ENCODE results near the gene PYGO2. TPM values are rescaled to one million over a fixed set of nuclear protein-coding genes. Genes with fewer than 3 reads are reported as not detected.

The PYGO2 gene
- total and polyA plus RNA-seq, 12 donors: 26.2 to 61.1 (median 38.7) TPM

GRCh38 chr1:154992721-154993571, 31.4 kb upstream of the PYGO2 start:
- no peak overlapping the region for H3K4me3 ChIP-seq
- TF ChIP-seq POLR2A (IDR thresholded peaks at IDR 0.05): no peak
- no peak for TF ChIP-seq CTCF (IDR thresholded peaks at IDR 0.05)
- peaks cover 0 to 6% of the 10 kb centered on the region in 2 donors for H3K36me3 ChIP-seq (replicated peaks in 1 of 2)
- intact Hi-C loops (cut with DNase I): no loop called here
- WGBS, 4 donors: 69 to 80% (median 74%) methylated on average over 13 to 14 of the region's 14 CpGs
- no peaks in the 10 kb centered on the region for H3K27me3 ChIP-seq
- H3K4me1 ChIP-seq (replicated peaks in 1 of 2): peaks cover 0 to 3% of the 10 kb centered on the region in 2 donors
- no peak overlapping the region for H3K27ac ChIP-seq
- DNase-seq: peak in 1 of 7 donors; percentile 30
- H3K9me3 ChIP-seq (replicated peaks in 1 of 3): no peaks in the 10 kb centered on the region

GRCh38 chr1:154990276-154990675, 28.7 kb upstream of the PYGO2 start:
- Histone ChIP-seq H3K4me1 (replicated peaks in 1 of 2) (no peaks in the 10 kb centered on the region), H3K27ac (no peak overlapping the region), H3K27me3 (no peaks in the 10 kb centered on the region), H3K4me3 (no peak overlapping the region), H3K9me3 (replicated peaks in 1 of 3) (no peaks in the 10 kb centered on the region), H3K36me3 (replicated peaks in 1 of 2) (peaks cover 0 to 6% of the 10 kb centered on the region in 2 donors)
- no peak for TF ChIP-seq POLR2A (IDR thresholded peaks at IDR 0.05)
- no peak for TF ChIP-seq CTCF (IDR thresholded peaks at IDR 0.05)
- DNase-seq: no peak
- 85 to 96% (median 92%) methylated on average over 8 of the region's 8 CpGs for WGBS, 4 donors
- intact Hi-C loops (cut with DNase I): no loop called here

- intact Hi-C loops (cut with DNase I): no loop called here
- WGBS, 4 donors: 80 to 100% (median 90%) methylated on average over 1 to 3 of the region's 3 CpGs
Measured at GRCh38 chr1:154989195-154989860, 27.7 kb upstream of the PYGO2 start.

More at GRCh38 chr1:154989195-154989860, 27.7 kb upstream of the PYGO2 start:
- Histone ChIP-seq H3K27me3 (no peaks in the 10 kb centered on the region), H3K9me3 (replicated peaks in 1 of 3) (no peaks in the 10 kb centered on the region), H3K27ac (no peak overlapping the region), H3K4me1 (replicated peaks in 1 of 2) (peaks cover 0 to under 1% of the 10 kb centered on the region in 2 donors), H3K36me3 (replicated peaks in 1 of 2) (peaks cover 0 to 6% of the 10 kb centered on the region in 2 donors), H3K4me3 (no peak overlapping the region)
- TF ChIP-seq POLR2A (IDR thresholded peaks at IDR 0.05): no peak
- no peak for TF ChIP-seq CTCF (IDR thresholded peaks at IDR 0.05)
- DNase-seq: no peak
